Thyroid gland (tissue), 4 donors: ENCODE measurements around the gene MAJIN.

Source experiments
- CTCF ChIP-seq, 6 experiments: fragments of 200-600 bp in 3 of 6; fragments of 450-650 bp in 3 of 6; sonication (generic) in 3 of 6; IDR thresholded peaks; one replicate each; pipeline ENCODE4 v1.5.1; 2016 to 2019; ENCODE audit warnings: antibody characterized with exemption in 6 of 6, mild to moderate bottlenecking in 2 of 6, inconsistent platforms in 1 of 6, moderate library complexity in 1 of 6
- POLR2A ChIP-seq, 2 donors: fragments of 450-650 bp; IDR thresholded peaks; one replicate each; pipeline ENCODE4 v1.6.1; 2017; ENCODE audit warnings: antibody characterized with exemption in 2 of 2, mild to moderate bottlenecking in 2 of 2, moderate library complexity in 1 of 2

DNA sequence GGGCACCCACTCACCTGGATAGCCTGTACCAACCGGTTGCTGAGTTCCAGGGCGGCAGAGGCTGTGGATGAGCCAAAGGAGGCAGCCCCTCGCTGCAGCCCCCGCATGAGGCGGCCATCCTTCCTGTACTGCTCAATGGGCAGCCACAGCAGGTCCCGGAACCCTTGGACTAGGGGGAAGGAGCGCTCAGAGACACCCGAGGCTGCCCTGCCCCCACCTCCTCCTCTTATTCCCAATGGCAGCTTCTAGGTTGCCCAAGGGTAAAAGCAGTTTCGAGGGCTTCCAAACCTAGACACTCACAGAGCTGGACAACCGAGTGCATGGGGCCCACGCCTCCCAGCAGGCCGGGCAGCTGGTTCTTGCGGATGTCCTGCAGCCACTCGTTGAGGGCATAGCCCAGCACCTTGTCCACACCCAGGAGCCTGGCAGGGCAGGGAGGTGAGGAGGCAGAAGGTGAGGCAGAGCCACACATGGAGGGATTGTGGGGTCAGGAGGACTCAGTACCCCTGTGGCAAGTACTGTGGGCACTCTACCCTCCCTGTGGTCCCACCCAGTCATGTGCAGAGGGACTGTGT is 75.4 kb downstream of the MAJIN start:
- TF ChIP-seq CTCF (IDR thresholded peaks at IDR 0.05) = no peak
- TF ChIP-seq POLR2A (IDR thresholded peaks at IDR 0.05) = no peak
